OCI-LY7 (cell line): ENCODE data around the gene POC1A.

Experiments
- EZH2phosphoT487 ChIP-seq: fragments of 200-600 bp; sonication (generic); IDR thresholded peaks from 2 replicates; pipeline ENCODE4 v1.6.1; 2018; ENCODE audit warnings: low read depth, borderline replicate concordance, mild to moderate bottlenecking, mixed run types, antibody characterized with exemption, low read length, moderate library complexity, mixed read lengths
- TF ChIP-seq, protein P1 (sequence below): fragments of 200-600 bp; sonication (generic); conservative IDR thresholded peaks from 2 replicates; pipeline ENCODE4 v1.5.1; 2014; ENCODE audit warnings: mild to moderate bottlenecking, antibody characterized with exemption, low read length, moderate library complexity, mixed read lengths

DNA sequence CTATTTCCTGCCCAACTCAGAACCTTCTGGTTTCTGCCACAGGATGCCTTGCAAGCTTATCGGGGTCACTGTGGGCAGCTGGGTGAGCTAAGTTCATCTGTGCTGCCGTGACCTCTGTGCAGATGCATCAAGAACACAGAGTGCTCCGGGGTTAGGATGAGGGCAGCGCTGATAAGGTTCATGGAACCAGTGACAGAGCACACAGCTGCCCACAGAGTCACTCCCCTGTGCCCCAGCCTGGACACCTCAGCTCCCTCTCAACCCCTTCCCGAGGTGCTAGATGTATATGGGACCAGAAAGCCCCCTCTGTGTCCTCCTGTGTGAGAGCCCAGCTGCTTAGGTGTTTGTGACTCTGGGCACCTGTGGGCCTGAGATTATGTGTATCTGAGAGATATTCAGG, 28.0 kb upstream of the POC1A start:
- no peak for TF ChIP-seq EZH2phosphoT487
- TF ChIP-seq, protein P1, sequence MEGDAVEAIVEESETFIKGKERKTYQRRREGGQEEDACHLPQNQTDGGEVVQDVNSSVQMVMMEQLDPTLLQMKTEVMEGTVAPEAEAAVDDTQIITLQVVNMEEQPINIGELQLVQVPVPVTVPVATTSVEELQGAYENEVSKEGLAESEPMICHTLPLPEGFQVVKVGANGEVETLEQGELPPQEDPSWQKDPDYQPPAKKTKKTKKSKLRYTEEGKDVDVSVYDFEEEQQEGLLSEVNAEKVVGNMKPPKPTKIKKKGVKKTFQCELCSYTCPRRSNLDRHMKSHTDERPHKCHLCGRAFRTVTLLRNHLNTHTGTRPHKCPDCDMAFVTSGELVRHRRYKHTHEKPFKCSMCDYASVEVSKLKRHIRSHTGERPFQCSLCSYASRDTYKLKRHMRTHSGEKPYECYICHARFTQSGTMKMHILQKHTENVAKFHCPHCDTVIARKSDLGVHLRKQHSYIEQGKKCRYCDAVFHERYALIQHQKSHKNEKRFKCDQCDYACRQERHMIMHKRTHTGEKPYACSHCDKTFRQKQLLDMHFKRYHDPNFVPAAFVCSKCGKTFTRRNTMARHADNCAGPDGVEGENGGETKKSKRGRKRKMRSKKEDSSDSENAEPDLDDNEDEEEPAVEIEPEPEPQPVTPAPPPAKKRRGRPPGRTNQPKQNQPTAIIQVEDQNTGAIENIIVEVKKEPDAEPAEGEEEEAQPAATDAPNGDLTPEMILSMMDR: no peak
